GM19099 (cell line): ENCODE data around the gene SELL.

ENCODE experiments used
- POLR2A ChIP-seq: IDR thresholded peaks from 3 replicates; pipeline ENCODE4 v1.6.1; 2011; ENCODE audit warnings: low read depth; ENCODE audit not compliant: insufficient read length; ENCODE audit errors: extremely low read depth

Gene SELL

GRCh38 chr1:169723763-169724162 lies 12.3 kb upstream of the SELL start:
- no peak for TF ChIP-seq POLR2A

- no peak for TF ChIP-seq POLR2A
Measured at GRCh38 chr1:169722779-169723178, 11.4 kb upstream of the SELL start.

DNA sequence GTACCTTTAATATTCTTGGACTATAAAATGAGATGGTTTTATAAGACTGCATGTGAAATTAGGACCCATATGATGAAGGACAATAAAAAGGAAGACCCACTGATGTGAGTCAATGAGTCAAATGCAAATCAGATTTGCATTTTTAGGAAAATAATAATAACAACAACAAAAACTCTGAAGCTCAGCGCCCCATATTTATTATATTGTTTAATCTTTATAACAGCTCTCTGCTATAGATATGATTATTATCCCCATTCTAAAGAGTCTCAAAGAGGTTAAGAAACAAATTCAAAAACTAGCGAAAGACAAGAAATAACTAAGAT lies 850 bp upstream of the SELL start:
- no peak for TF ChIP-seq POLR2A

DNA sequence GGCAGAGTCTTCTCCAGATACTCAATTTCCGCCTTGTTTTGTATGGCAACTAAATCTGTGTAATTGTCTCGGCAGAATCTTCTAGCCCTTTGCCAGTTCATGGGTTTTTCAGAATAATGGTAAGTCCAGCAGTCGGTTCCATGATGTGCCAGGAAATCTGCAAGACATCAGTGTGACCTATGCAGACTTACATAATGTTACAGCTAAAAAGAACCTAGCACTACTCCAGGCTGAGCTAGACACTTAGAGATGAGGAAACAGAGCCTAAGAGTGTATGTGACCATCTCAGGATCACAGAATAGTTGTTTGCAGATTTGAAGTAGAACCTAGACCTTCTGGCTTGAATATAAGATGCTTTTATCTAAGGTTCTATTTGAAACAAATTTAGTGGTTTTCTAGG lies 2.8 kb downstream of the SELL start:
- no peak for TF ChIP-seq POLR2A

GRCh38 chr1:169707912-169708604 lies 3.4 kb downstream of the SELL start:
- TF ChIP-seq POLR2A = no peak

DNA sequence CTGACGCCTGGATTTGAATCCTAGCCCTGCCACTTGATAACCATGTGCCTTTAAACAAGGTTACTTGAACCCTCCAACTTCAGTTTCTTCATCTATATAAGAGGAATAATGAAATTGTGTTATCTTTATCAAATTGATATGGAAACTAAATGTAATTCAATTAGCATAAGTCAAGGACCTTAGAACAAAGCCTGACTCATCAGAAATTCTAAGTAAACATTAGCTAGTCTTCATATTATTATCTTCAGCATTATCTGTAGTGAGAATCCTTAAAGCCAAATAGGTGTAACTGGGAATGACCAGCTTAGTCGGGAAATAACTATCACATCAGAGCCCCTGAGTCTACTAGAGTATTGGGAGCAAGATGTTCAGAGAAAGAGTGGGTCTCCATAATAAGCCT lies 6.6 kb downstream of the SELL start:
- TF ChIP-seq POLR2A = no peak

GRCh38 chr1:169701261-169702005 lies 10.0 kb downstream of the SELL start:
- TF ChIP-seq POLR2A = no peak

- TF ChIP-seq POLR2A = no peak
Measured at GRCh38 chr1:169699707-169700106, 11.7 kb downstream of the SELL start.

GRCh38 chr1:169698976-169699375 lies 12.4 kb downstream of the SELL start:
- TF ChIP-seq POLR2A = no peak

DNA sequence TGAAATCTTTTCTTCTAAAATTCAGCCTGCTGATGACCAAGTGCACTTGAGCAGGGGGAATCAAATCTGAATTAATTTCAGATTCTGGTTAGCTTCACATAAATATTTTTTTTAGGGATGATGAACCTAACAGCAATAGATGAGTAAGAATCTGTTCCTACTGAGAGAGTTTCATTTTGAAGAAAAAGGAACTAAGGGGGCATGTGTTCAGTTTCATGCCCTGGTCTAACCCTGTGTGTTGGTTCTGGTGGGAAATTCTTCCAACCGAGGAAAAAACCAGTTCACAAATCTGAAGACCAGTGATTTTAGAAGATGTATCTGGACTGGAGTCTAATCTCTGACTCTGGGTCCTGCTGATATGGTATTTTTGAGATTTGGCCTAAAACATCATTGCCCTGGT lies 13.7 kb downstream of the SELL start:
- no peak for TF ChIP-seq POLR2A

GRCh38 chr1:169696273-169697100 lies 14.9 kb downstream of the SELL start:
- no peak for TF ChIP-seq POLR2A

GRCh38 chr1:169694304-169695075 lies 16.9 kb downstream of the SELL start:
- TF ChIP-seq POLR2A = peak; percentile 10

GRCh38 chr1:169692756-169693460 lies 18.5 kb downstream of the SELL start:
- no peak for TF ChIP-seq POLR2A

DNA sequence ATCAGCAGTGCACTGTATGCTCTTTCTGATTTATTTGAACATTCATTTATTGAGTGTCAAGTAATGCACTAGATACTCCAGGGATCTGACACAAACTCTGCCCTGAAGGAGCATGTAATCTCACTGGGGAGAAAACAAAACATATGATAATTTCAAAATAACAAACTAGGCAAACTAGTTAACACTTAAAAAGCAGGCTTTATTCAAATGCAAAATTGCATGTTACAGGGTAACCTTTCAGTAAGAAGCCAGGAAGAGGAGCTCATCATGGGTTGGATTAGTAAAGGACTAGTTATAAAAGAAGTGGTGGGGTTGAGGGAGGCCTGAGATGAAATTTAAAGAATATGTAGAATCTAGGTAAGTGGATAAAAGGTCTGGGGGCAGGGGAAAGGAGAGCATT lies 20.9 kb downstream of the SELL start:
- no peak for TF ChIP-seq POLR2A

- TF ChIP-seq POLR2A = no peak
Measured at GRCh38 chr1:169689395-169689794, 22.0 kb downstream of the SELL start.

DNA sequence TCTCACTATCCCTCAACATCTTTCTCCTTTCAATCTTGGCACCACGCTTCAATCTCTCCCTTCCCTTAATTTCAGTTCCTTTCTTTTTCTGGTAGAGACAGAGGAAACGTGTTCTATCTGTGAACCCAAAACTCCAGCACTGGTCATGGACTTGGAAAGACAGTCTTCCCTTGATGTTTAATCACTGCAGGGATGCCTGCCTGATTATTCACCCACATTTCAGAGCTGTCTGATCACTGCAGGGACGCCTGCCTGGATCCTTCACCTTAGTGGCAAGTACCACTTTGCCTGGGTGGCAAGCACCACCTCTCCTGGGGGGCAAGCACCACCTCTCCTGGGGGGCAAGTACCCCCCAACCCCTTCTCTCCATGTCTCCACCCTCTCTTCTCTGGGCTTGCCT lies 27.8 kb downstream of the SELL start:
- TF ChIP-seq POLR2A = no peak
